Right renal cortex interstitium (tissue), 3 donors: ENCODE results near the gene P2RY2. TPM values are rescaled to one million over a fixed set of nuclear protein-coding genes. Genes with fewer than 3 reads are reported as not detected.

Source experiments
- DNase-seq, 3 donors: peaks; one replicate each; pipeline ENCODE4 v3.0.0-alpha.2; 2013; ENCODE audit warnings: low read depth in 3 of 3, low spot score in 2 of 3
- polyA plus RNA-seq, 3 donors: library from polyadenylated mRNA; unstranded; fragments of 120-200 nt; gene quantifications; one replicate each; pipeline ENCODE4 v1.2.1, GENCODE V29; 2013; ENCODE audit not compliant: insufficient read length in 3 of 3

Gene P2RY2
- under 1 TPM; 0.58 to 0.81 (median 0.67) TPM for polyA plus RNA-seq

DNA sequence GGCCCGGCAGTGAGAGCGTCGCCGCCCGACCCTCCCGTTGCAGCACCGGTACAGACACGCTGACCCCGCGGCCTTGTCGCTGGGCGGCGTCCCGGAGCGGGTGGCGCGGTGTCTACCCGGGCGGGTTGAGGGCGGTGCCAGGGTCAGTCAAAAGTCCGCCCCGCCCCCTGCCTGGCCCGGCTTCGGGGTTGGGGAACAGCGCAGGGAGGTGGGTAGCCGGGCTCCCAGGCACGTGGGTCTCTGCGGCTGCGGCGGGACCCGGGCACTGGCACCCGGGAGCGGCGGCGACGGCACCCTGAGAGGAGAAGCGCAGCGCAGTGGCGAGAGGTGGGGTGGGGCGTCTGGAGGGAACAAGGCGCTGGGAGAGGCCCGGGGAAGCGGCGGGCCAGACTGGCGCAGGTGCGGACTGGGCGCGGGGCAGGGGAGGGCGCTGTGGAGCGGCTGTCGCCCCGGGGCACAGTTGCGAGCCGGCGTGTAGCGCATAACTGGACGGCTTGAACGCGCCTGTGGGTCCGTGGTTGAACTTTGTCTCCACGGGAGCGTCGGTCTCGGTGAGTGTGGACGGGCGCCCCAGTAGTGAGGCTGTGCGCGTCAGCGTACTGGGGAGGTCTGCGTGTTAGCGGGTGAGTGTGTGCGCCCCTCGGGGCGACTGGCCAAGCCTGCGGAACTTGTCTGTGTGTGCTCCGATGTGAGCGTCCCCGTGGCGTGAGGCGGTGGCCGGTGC is at the start of gene P2RY2:
P2RY2 (plus strand) TSS at position 176 of the 724 bp plus-strand sequence. CDS start 15,879 bp downstream, outside the sequence.
- no peak for DNase-seq

- DNase-seq: no peak
Observed at GRCh38 chr11:73168925-73169579, 49.0 kb upstream of the P2RY2 start.

- DNase-seq: no peak
Observed at GRCh38 chr11:73170140-73170539, 47.9 kb upstream of the P2RY2 start.

DNA sequence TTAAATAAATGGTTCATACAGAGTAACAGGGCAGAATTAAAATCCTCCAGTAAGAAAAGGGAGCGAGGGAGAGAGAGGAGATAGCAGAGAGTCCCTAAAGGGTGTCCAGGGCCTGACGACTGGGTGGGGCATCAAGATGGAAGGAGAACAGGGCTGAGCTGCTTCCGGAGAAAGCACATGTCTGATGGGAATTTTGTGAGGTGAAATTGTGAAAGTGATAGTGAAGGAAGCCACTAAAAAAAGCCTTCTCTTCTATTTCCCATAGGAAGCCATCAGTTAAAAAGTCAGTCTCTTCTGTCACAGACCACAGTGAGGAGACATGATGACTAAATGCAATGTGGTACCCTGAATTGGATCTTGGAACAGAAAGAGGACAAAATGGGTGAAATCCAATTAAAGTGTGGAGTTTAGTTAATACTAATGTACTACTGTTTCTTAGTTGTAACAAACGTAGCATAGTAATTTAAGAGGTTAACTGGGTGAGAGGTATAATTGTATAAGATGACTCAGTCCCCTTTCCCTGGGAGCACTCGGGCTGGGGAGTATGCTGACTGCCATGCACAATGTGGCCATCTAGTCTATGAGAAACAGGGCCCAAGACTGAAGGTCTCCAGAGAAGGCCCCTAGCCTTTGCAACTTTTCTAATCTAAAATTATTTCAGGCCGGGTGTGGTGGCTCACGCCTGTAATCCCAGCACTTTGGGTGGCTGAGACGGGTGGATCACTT is 46.5 kb upstream of the P2RY2 start:
- DNase-seq: no peak

DNA sequence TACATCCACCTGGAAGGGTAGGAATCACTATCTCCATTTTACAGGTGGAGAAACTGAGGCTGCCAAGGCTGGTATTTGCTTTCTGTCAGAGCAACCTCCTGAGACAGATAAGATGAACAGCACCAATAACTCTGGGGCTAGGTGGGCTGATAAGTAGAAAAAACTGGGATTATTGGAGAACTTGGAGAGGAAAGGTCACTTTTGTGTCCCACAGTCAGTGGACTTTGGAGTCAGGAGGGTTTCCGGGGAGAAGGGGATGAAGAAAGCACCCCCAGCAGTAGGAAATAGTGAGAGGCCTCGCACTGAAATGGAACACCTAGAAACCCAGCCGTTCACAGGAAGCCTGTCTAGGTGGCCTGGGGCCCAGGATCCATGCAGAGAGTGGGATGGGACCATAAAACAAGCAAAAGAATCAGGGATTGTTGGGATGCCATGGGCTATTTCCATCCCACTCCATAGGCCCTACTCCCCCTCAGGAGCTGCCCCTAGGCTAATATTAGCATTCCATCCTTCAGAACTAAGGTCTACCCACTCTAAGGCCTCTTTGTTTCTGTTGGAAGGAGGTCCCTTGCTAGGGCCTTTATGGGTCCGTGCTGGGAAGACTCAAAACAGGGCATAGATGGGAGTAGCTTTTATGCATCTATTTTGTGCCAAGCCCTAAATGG is 45.0 kb upstream of the P2RY2 start:
- no peak for DNase-seq

DNA sequence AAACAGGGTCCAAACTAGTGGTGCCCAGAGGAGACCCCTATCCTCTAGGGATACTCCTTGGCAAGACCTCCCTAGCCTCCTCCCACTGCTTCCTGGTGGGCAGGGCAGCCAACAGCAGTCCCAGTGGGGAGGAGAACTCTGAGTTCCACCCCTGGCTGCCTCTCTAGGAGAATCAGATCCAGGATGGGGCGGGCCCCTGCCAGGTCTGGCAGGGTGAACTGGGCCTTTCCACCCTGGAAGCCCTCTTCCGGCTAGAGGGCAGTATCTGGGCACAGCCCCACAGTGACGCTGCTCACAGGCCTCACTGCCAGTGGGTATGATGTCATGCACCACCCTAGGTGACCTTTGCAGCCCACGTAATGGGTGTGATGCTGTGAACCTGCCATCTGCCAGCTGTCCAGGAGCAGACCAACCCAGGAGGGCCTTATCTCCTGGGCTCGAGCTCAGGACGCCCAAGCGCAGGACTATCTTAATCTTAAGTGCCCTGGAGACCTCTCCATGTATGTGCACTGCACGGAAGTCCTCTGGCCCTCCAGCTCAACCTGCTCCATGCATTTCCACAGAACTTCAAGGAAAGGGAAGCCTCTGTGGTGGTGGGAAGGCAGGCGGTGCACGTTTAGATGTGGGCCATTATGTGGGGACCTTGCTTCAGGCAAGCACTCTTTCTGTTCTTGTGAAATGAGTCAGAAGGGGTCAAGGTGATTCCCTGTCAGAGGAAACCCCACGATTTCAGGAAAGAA is 44.2 kb upstream of the P2RY2 start:
- DNase-seq: no peak

DNA sequence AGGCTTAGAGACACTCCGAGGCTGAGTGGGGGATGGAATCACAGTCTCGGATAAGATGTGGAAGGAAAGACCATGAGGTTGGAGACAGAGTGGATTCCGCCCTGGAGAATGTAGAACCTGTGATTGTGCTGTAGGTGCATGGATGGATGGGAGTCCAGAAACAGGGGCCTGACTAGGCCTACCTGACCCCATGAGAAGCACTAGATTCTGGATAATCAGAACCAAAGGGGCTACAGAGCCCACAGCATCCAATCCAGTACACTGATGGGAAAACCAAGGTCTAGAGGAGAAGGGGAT is 43.6 kb upstream of the P2RY2 start:
- no peak for DNase-seq

- DNase-seq: no peak
Observed at GRCh38 chr11:73175551-73176144, 42.4 kb upstream of the P2RY2 start.

- no peak for DNase-seq
Observed at GRCh38 chr11:73176145-73176873, 41.8 kb upstream of the P2RY2 start.

DNA sequence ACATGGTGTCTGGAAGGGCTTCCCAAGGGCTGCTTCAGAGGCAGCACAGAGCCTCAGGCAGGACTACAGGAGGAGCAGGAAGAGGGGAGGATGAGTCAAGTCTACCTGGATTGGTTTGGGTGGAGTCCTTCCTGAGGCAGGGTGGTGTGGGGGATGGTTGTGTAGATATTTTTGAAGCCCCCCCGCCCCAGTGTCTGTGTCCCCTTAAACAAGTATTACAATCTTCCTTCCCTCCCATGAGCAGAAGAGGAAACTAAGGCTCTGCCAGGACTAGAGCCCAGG is 41.3 kb upstream of the P2RY2 start:
- no peak for DNase-seq

DNA sequence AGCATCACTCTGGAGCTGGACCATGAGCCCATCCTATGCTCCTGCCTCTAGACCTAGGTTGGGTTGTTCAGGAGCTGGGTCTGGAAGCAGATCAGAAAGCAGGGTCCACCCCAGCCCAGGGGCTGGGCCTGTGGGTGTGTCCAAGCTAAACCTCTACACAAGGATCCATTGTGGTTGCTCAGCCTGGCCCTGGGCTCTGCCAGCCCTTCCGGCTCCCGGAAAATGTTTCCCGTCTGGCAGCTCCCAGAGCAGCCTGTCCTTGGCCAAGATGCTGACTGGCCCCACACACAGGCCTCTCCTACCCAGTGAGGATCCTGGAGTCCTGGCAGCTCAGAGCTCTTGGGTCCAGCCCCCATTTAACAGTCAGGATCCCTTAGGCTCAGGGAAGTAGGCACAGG is 40.7 kb upstream of the P2RY2 start:
- DNase-seq: no peak

DNA sequence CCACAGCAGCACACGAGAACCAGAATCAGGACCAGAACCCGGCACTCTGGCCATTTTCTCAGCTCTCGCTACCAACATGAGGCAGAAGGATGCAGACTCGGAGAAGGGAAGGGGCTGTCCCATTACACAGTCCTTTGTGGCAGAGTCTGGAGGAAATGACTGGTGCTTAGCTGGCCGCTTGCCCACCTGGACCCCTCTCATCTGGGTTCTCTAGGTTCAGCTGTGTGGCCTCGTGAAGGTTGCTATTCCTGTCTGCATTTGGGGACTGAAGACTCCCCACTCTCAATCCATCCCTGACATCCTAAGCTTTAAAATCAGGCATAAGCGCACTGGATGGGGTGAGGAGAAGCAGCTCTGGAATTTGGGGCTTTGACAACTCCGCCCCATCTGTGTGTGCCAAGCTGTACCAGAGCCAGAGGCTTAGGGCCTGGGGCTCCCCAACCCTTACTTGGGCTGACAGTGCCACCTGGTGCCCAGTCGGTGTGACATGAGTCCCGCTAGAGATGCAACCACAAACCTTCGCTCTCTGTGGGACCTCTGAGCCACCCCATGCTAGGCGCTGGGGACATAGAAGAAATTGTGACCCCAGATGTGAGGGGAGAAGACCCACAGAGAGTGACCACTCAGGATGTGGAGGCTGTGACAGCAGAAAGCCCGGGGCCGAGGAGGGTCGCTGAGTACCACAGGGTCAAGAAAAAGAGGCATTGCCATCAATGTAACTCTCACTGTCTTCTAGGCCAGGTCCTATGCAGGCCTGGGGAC is 40.1 kb upstream of the P2RY2 start:
- DNase-seq: peak in 2 of 3 donors; percentile 39 to 40

GRCh38 chr11:73178681-73179080 is 39.4 kb upstream of the P2RY2 start:
- DNase-seq: no peak

DNA sequence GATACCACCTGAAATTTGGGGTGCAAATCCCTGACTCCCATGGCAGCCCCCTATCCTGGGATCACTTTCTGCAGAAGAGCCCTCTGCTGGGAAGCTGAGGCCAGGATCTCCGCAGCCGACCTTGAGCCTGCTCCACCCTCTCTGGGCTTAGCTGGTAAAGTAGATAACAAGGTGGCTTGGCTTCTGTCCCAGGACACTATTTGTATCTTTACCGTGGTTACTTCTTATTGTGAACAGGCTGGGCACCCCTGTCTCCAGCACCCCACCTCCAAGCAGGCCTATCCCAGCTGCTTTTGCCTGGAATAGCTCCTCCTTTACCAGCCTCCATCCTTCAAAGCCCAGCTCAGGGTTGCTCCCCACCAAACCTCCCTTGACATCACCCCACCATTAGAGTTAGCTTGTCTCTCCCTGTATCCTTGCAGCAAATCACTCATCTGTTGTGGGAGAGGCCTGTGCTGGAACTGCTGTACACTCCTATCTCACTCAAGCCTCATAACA is 35.2 kb upstream of the P2RY2 start:
- DNase-seq: no peak

- peak in 1 of 3 donors; percentile 36 for DNase-seq
Observed at GRCh38 chr11:73184953-73185671, 33.0 kb upstream of the P2RY2 start.

- no peak for DNase-seq
Observed at GRCh38 chr11:73185680-73186293, 32.3 kb upstream of the P2RY2 start.

DNA sequence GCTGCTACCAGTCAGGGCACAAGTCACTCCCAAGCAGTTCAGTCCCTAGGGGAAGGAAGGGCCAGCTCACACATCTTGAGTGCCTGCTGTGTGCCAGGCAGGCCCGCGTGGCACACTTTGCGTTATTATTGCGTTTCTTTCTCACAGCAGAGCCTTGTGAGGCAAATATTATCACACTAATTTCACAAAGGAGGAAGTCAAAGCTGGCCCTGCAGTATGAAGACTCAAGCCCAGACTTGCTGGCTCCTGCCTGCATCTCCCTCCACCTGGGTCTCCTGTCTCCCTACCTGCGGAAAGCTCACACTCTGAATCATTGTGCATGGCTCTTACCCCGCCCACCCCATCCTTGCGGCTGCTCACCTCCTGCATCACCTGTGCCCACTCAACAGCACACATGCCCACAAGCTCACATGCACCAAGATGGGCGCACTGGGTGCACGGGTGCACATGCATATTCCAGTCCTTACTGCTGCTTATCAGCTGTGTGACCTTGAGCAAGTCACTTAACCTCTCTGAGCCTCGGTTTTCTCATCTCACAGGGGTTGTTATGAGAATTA is 31.7 kb upstream of the P2RY2 start:
- DNase-seq: no peak
